Retinal pigment epithelial cell (primary cell): ENCODE results near the gene EIF3B.
"Not testable (repeated sequence)": the region's sequence is repeated elsewhere in the genome, so short reads cannot be mapped to it uniquely, and the experiment has no call there.

Experiments used
- DNase-seq: peaks from one replicate; pipeline ENCODE4 v3.0.0-alpha.2; 2010; ENCODE audit warnings: low read depth
- H3K4me3 ChIP-seq: 2 replicates; pipeline ENCODE4 v1.5.1; 2011; ENCODE audit warnings: mild to moderate bottlenecking, low read length, control low read depth, moderate library complexity
- TF ChIP-seq, protein P1 (sequence below): conservative IDR thresholded peaks from 2 replicates; pipeline ENCODE4 v1.5.1; 2011; ENCODE audit warnings: low read depth, low read length, control low read depth, inconsistent platforms

Gene EIF3B

DNA sequence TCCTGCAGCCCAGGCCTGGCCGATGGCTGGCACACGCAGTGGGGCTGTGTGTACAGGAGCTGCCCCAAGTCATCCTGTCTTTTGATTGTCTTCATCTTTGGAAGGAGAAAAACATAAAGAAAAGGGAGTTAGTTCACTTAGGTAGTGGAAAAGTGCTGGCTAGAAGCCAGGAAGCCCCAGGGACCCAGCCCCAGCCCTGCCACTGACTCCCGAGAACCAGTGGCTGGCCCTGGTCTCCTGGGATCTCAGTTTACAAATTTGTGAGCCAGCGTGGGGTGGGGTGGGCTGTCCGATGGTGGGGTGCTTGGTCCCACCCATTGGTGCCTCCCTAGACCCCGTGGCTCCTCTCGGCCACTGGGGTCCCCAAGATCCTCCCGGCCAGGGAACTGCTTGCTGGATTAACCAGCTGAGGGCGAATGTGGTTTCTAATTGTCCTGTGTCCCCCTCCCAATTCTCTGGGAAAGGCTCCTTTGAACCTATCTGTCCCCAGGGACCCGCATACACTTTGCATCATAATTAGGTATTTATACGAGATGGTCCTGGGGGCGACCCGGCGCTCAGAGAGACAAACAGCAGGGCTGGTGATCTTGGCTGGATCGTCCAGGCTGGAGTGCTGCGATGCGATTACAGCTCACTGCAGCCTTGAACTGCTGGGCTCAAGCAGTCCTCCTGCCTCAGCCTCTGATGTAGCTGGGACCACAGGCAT, 32.5 kb downstream of the EIF3B start:
- TF ChIP-seq, protein P1, sequence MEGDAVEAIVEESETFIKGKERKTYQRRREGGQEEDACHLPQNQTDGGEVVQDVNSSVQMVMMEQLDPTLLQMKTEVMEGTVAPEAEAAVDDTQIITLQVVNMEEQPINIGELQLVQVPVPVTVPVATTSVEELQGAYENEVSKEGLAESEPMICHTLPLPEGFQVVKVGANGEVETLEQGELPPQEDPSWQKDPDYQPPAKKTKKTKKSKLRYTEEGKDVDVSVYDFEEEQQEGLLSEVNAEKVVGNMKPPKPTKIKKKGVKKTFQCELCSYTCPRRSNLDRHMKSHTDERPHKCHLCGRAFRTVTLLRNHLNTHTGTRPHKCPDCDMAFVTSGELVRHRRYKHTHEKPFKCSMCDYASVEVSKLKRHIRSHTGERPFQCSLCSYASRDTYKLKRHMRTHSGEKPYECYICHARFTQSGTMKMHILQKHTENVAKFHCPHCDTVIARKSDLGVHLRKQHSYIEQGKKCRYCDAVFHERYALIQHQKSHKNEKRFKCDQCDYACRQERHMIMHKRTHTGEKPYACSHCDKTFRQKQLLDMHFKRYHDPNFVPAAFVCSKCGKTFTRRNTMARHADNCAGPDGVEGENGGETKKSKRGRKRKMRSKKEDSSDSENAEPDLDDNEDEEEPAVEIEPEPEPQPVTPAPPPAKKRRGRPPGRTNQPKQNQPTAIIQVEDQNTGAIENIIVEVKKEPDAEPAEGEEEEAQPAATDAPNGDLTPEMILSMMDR: no peak
- H3K4me3 ChIP-seq: no peak overlapping the region
- DNase-seq: no peak

DNA sequence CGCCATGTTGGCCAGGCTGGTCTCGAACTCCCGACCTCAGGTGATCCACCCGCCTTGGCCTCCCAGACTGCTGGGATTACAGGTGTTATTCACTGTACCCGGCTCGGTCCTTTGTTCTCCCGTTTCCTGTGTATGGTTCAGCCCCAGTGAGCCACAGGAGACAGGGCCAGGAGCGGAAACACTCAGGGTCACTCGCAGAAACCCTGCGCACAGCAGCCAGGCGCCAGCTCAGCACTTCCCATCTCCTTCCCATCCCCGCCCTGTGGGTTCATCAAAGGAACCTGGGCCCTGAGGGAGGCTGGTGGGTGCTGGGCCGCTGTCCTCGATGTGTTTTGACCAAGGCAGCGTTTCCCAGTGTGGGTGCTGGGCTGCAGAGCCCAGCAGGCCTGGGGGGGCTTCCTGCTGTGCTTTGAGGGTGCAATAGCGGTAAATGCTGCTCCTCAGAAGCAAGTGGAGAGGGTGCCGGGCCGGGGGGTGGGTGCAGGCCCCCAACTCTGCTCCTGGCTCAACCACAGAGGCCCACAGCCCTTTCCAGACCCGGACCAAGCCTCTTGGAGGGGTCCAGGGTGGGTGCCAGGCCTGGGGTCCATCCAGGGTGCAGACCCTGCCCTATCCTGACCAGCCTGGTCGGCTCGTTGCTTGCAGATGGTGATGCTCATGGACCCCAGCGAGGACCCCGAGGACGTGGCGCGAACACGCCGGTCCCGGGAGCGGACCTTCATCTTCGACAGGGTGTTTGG, 33.4 kb downstream of the EIF3B start:
- DNase-seq: no peak
- TF ChIP-seq, protein P1: no peak
- no peak overlapping the region for H3K4me3 ChIP-seq

DNA sequence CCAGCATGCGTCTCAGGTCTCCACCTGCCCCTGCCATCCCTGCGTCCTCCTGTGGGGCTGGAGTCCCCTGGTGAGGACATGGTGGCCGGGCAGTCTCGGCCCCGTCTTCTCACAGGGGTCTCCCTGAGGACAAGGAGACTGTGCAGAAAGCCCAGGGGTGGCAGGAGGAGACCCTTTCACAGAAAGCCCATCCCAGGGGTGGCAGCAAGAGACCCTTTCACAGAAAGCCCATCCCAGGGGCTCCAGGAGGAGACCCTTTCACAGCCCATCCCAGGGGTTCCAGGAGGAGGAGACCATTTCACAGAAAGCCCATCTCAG, 34.0 kb downstream of the EIF3B start:
- no peak overlapping the region for H3K4me3 ChIP-seq
- DNase-seq: no peak
- TF ChIP-seq, protein P1: no peak

DNA sequence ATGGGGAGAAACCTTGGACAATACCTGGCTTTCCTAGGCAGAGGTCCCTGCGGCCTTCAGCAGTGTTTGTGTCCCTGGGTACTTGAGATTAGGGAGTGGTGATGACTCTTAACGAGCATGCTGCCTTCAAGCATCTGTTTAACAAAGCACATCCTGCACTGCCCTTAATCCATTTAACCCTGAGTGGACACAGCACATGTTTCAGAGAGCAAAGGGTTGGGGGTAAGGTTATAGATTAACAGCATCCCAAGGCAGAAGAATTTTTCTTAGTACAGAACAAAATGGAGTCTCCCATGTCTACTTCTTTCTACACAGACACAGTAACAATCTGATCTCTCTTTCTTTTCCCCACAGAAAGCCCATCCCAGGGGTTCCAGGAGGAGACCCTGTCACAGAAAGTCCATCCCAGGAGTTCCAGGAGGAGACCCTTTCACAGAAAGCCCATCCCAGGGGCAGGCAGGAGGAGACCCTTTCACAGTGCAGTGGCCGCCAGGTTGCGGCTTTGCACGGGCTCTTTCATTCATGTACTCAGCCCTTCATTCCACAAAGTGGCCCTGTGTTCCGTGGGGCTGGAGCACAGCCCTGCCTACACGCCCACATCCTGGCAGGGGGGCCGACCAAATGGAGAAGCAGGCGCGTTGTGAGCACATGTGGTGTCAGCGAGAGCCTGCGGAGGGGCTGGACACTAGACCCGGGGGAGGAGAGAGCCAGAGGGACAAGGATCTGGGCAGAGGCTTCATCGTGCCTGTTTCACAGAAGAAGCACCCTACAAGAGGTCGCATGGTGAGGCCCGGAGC, 35.6 kb downstream of the EIF3B start:
- not testable (repeated sequence) for H3K4me3 ChIP-seq, DNase-seq

DNA sequence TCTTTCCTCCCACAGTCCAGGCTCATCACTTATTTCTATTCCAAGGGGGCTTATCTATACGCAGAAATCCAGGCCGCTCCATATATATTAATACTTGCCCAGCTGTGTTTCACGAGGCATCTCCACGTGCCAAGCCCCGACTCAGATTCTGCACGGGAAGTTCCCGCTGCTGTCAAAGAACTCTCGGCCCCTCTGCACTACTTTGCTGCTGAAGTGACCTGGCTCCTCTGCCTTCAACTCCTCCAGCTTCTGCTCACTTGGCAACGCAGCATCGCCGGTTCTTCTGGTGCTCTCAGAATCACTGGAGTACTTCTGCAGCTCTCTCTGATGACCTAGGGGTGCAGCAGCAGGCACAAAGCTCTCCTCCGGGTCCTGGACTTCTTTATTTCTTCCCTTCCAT, 39.1 kb downstream of the EIF3B start:
- no peak for DNase-seq
- H3K4me3 ChIP-seq: no peak overlapping the region
- TF ChIP-seq, protein P1: no peak

DNA sequence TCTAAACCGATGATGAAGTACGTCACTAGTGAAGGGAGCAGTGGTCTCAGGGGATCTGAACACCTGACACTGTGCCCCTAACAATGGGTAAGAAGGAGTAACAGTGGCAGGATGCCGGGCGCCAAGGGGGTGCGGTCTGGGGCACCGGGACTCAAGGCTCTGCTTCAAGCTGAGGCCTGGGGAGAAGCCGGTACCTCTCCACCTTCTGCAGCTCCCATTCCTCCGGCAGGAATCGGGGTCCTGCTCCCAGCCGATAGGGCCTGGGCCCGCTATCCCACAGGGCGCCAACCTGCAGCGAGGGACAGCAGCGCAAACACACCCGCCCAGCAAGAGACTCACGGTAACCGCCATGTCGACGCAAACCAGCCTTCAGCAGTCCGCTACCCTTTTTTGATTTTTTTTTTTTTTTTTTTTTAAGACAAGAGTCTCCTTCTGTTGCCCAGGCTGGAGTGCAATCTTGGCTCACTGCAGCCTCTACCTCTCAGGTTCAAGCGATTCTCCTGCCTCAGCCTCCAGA, 40.0 kb downstream of the EIF3B start:
- DNase-seq: no peak
- H3K4me3 ChIP-seq: no peak overlapping the region
- TF ChIP-seq, protein P1: no peak

DNA sequence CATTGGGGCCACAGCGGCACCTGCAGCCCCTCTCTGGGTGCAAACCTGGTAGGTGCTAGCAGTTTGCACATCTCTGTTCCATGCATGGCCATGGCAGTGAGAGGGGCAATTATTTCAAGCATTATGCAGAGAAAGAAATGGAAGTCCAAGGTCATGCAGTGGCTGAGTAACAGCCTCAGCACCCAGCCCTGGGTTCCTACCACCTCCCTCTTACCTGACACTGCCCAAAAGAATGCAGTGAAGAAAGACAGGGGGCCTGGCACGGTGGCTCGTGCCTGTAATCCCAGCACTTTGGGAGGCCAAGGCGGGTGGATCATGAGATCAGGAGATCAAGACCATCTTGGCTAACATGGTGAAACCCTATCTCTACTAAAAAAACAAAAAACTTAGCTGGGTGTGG, 43.9 kb downstream of the EIF3B start:
- TF ChIP-seq, protein P1: no peak
- H3K4me3 ChIP-seq: no peak overlapping the region
- no peak for DNase-seq
